CD4-positive, alpha-beta T cell treated with Interleukin-4 for 4 hours (primary cell): ENCODE data around the gene POMGNT1.

Experiments used
- DNase-seq: peaks from one replicate; pipeline ENCODE4 v3.0.0-alpha.2; 2020

The POMGNT1 gene

DNA sequence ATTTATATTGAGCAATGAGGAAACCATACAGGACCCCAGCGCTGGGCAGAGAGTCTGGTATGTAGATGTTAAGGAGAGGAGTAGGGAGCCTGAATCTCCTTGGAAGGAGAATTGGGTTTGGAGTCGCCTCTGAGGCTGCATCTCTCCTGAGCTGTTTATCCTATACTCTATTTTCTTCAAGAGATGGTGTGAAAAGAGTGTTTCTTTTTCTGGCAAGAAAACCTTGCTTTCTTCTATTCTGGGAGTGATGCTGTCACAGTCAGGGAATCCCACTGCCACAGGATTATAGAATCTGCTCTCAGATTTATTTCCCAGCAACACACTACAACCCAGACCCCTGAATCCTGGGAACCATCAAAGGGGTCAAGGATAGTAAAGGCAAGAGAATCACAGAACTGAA is 8.2 kb upstream of the POMGNT1 start:
- no peak for DNase-seq

DNA sequence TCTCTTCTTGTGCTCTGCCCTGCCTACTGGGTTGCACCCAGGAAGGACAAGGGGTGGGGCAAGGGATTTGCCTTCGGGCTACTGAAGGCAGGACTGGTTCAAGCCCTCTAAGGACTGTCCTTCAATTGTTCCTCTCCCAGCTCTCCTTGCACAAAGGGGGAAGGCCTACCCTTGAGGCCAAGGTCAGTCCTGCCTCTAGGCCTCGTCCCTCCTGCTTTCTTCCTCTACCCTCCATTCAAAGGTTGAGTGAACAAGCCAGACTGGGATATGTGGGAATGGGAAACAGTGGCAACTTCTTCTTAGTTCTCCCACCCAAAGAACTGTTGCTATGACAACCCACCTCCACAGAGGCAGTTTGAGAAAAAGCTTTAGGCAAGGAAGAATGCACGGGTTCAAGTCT is 7.6 kb upstream of the POMGNT1 start:
- no peak for DNase-seq

DNA sequence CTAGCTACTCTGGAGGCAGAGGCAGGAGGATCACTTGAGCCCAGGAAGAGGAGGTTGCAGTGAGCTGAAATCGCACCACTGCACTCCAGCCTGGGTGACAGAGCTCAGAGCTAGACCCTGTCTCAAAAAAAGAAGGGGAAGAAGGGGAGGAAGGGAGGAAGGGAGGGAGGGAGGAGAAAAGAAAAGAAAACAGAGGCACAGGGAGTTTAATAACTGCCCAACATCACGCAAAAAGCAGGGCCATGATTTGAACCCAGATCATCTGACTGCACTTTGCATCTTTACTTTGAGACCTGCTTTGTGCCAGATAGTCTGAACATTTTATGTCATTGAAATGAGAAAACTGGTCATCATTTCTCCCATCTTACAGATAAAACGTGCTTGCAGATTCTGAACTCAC is 6.9 kb upstream of the POMGNT1 start:
- no peak for DNase-seq

DNA sequence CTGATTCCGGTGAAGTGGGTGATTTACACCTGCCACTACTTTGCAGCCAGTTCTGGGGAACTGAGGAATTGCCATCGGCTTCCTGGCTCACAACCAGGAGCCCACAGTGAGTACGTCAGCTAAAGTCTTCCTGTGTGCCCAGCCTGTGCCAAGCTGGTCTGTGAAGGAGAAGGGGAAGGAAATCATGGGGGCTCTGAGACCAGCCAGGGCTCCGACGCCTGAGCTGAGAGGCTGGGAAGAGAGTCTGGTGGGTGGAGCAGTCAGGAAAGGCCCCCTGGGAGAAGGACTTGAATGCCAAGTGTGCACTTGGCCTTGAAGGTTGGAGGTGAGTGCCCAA is 6.1 kb upstream of the POMGNT1 start:
- DNase-seq: no peak

DNA sequence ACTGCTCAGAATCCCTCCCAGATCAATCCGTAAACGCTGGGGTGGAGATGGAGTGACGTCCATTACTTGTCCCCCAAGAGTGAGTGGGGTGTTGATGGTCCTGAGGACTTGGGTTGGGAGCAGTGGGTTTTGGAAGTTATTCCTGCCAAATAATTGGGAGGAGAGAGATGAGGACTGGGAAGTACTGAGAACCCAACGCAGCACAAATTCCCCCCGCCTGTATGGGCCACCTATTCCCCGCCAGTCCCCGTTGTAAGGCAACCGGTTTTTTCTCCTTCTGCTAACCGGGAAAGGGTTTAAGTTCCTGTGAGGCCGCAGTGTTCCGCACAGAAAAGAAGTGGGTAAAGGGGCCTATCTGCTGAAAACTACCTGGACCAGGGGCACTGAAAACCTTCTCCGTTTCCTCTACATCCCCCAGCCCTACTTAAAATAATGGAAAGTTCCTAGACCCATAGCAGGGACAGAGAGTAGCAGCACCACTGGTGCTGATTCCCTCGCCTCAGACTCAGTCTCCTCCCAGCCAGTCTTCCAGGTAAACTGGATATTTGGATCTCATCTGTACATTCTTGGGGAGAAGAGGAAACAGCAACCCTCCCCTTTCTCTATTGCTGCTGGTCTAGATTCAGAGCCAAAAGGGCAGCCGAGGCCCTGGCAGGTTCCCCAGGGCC is 5.6 kb upstream of the POMGNT1 start:
- no peak for DNase-seq

- DNase-seq: no peak
Observed at GRCh38 chr1:46199233-46199749, 1.1 kb upstream of the POMGNT1 start.

- no peak for DNase-seq
Observed at GRCh38 chr1:46197560-46197963, 672 bp downstream of the POMGNT1 start.

GRCh38 chr1:46196609-46197008 is 1.6 kb downstream of the POMGNT1 start:
- DNase-seq: no peak

GRCh38 chr1:46194641-46195193 is 3.5 kb downstream of the POMGNT1 start:
- DNase-seq: no peak

DNA sequence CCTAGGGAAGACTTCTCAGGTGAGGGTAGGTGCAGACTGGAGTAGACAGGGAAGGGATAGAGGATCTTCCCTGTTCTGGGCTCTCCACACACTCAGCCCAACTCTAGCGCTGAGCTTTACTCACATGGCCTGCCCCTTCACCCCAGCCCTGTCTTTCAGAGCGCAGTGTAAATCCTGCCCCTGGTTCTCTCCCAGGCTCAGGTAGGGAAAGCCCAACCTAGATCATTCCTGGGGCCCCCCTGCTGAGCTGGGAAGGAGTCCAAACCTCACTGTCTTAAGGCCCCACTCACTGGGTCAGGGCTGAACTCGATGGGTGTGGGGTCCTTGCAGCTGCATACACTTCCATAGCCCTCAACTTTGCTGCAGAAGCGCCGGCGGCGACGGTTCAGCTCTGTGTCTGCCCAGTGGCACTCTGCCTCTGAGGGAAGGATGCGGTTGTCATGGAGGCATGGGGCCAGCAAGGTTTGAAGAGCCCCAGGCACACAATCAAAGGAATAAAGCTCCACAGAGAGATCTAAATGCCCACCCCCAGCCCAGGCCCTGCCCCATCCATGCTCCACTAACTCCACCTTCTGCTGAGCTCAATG is 4.2 kb downstream of the POMGNT1 start:
- DNase-seq: no peak

- no peak for DNase-seq
Observed at GRCh38 chr1:46193285-46193684, 4.9 kb downstream of the POMGNT1 start.

DNA sequence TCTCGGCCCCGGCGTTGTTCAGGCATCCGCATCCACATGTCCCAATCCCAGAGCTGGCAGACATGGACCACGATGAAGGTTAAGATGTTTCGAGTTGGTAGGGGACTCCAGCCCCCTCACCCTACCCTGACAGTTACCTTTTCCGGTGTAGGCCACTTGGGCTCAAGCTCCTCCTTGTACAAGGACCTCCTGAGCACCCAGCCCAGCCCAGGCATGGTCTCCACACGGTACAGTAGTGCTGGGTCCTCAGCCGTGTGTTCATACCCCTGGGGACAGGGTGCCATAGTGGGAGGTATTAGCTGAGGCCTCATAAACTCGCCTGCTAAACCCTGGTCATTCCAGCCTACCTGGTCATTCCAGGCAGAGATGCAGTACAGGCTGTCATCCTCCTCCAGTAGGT is 6.1 kb downstream of the POMGNT1 start:
- no peak for DNase-seq

DNA sequence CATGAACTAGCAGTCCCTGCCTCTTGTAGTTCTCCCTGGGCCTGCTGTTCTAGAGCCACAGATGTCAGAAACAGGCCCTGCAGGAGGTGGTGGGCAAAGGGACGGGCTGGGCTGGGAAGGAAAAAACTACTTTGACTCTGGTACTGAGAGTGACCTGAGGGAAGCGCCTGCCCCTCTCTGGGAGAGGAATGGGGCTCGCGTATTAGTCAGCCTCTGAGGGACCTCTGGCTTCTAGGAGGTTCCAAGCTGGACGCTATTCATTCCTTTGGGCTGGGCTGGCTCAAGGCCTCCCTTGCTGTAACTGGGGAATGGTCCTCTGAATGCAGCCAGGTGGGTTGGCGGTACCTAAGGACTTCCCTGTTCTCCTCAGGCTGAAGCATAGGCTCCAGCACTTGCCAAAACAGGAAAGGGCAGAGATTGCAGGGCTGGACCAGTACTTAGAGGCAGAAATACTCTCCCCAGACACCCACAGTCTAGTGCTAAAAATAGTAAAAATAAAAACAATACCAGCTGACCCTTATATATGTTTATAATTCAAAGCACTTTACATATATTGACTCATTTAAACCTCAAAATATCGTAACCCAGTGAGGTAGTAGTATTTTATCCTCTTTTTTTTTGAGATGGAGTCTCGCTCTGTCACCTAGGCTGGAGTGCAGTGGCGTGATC is 7.1 kb downstream of the POMGNT1 start:
- no peak for DNase-seq

- no peak for DNase-seq
Observed at GRCh38 chr1:46190539-46190938, 7.7 kb downstream of the POMGNT1 start.

GRCh38 chr1:46188295-46189030 is 9.8 kb downstream of the POMGNT1 start:
- no peak for DNase-seq

DNA sequence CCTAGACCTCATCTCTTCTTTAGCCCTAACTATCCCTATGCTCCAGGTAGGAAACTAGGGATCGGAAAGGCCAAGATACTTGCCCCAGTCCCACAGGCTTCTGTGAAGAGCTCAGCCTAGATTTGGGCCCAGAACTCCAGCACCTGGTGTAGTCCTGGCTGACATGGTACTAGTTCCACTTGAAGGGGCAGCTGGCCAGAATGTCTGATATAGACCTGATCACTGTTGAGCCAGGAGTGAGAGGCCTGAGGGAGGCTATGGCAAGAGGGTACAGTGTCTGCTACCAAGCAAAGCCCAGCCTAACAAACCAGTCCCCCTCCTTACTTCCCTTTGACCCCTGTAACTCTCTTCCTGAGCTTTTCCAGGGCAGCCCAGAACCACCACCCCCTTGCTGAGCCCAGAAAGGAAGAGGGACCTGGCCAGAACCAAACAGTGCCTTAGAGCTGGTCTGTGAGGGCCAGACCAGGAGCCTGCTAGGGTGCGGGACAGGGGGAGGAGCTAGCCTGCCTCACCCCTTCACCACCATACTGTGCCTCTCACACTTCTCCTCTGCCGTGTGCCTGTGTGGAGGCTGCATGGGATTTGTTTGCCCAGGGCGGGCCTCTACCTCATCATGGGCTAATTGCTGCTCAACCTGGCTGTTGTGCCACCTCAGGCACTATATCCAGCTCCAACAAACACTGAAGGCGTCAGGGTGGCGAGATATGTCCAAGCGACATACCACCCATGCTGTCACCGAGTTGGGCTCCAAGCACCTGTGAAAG is 10.9 kb downstream of the POMGNT1 start:
- no peak for DNase-seq

GRCh38 chr1:46186076-46186475 is 12.2 kb downstream of the POMGNT1 start:
- DNase-seq: no peak

DNA sequence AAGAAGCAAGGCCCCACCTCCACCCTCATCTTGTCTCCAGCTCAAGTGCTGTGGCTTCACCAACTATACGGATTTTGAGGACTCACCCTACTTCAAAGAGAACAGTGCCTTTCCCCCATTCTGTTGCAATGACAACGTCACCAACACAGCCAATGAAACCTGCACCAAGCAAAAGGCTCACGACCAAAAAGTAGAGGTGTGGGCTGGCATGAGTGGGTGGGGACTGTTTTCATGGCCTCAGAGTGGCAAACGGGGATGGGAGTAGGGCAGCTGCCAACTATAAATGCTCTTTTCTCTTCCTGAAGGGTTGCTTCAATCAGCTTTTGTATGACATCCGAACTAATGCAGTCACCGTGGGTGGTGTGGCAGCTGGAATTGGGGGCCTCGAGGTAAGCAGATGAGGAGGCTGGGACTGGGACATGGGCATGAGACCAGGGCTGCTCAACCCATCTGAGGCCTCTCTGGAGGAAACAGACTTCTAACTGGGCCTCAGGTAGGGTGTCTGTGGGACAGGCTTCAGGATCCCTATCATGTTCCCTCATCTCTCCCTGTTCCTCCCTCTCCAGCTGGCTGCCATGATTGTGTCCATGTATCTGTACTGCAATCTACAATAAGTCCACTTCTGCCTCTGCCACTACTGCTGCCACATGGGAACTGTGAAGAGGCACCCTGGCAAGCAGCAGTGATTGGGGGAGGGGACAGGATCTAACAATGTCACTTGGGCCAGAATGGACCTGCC is 13.1 kb downstream of the POMGNT1 start:
- no peak for DNase-seq

DNA sequence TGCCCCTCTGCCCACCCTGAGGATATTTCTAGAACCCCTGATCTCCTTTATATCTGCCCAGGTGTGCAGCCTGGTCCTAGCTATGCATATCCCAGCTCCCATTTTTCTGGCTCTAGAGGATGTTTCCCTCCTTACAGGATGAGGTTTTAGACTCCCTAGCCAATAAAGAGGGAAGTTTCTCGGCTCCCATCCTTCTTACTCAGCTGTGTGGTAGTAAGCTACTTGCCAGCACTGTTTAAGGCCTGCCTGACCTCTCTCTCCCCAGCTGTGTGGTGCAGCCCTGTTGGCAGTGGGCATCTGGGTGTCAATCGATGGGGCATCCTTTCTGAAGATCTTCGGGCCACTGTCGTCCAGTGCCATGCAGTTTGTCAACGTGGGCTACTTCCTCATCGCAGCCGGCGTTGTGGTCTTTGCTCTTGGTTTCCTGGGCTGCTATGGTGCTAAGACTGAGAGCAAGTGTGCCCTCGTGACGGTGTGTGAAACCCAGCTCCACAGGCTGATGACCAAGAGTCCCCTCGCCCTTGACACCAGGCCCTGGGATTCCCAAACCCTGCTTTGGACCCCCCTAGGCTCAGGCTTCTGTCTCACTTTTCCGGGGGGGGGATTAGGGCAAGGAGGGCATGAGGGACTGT is 14.2 kb downstream of the POMGNT1 start:
- DNase-seq: no peak

GRCh38 chr1:46183079-46183847 is 15.0 kb downstream of the POMGNT1 start:
- DNase-seq: no peak
